IMR-90 (cell line): Measurements from ENCODE around the gene PRRG2. TPM values are rescaled to one million over a fixed set of nuclear protein-coding genes. Genes with fewer than 3 reads are reported as not detected.

ENCODE experiments used
- ATAC-seq: fragments of 200-7000 bp; cut with Tn5 transposase; 2 replicates; pipeline ENCODE4 v1.9.1; 2020; ENCODE audit warnings: low read depth, mild to moderate bottlenecking, moderate library complexity
- BruUV-seq: library from RNA; stranded (reverse); fragments of 400-500 nt; replicated peaks from 2 replicates; lab custom pipeline; 2021; lab: Mats Ljungman, UMichigan
- CTCF ChIA-PET: fragments of 300-600 bp; formaldehyde crosslinking; extraction: SDS; loops from one replicate; lab custom pipeline; 2021; ENCODE audit warnings: antibody characterized with exemption; lab: Yijun Ruan, JAX
- POLR2A ChIA-PET: fragments of 300-600 bp; sonication (Branson Sonifier 250); formaldehyde crosslinking; loops from one replicate; lab custom pipeline; 2022; ENCODE audit warnings: antibody characterized with exemption; ENCODE audit not compliant: unreplicated experiment; lab: Charles Lee
- DNase-seq: peaks from one replicate; pipeline ENCODE4 v3.0.0; 2013
- H2AFZ ChIP-seq: replicated peaks from 2 replicates; pipeline ENCODE3; 2013; ENCODE audit warnings: low read length, mild to moderate bottlenecking; ENCODE audit not compliant: poor library complexity
- H2AK5ac ChIP-seq: 2 replicates; pipeline ENCODE4 v1.6.1; 2013; ENCODE audit warnings: low read depth, low read length, inconsistent platforms
- H2AK9ac ChIP-seq: replicated peaks from 2 replicates; pipeline ENCODE3; 2013; ENCODE audit warnings: mild to moderate bottlenecking, low read depth, low read length, moderate library complexity; ENCODE audit not compliant: poor library complexity
- H2BK120ac ChIP-seq: 2 replicates; pipeline ENCODE4 v1.6.1; 2013; ENCODE audit warnings: low read depth, low read length, inconsistent platforms
- H2BK15ac ChIP-seq: 3 replicates; pipeline ENCODE4 v1.6.1; 2013; ENCODE audit warnings: low read depth, low read length, inconsistent platforms
- H2BK20ac ChIP-seq: 2 replicates; pipeline ENCODE4 v1.6.1; 2013; ENCODE audit warnings: low read depth, mild to moderate bottlenecking, inconsistent platforms, low read length, moderate library complexity
- H2BK5ac ChIP-seq: 2 replicates; pipeline ENCODE4 v1.6.1; 2013; ENCODE audit warnings: mild to moderate bottlenecking, low read depth, low read length, inconsistent platforms; ENCODE audit not compliant: poor library complexity, severe bottlenecking
- H3K14ac ChIP-seq: replicated peaks from 2 replicates; pipeline ENCODE4 v1.6.1; 2013; ENCODE audit warnings: low read depth, low read length, inconsistent platforms
- H3K18ac ChIP-seq: 2 replicates; pipeline ENCODE4 v1.6.1; 2013; ENCODE audit warnings: low read depth, low read length, control low read depth
- H3K23ac ChIP-seq: 2 replicates; pipeline ENCODE4 v1.6.1; 2013; ENCODE audit warnings: low read depth, low read length, inconsistent platforms
- H3K27ac ChIP-seq: 2 replicates; pipeline ENCODE4 v1.5.1; 2013; ENCODE audit warnings: mild to moderate bottlenecking, control low read depth, low read length; ENCODE audit not compliant: insufficient read depth
- H3K27me3 ChIP-seq: 2 replicates; pipeline ENCODE4 v1.6.1; 2013; ENCODE audit warnings: low read length; ENCODE audit not compliant: control insufficient read depth, insufficient read depth
- H3K36me3 ChIP-seq: 2 replicates; pipeline ENCODE4 v1.6.1; 2013; ENCODE audit warnings: low read length, mixed read lengths; ENCODE audit not compliant: control insufficient read depth, insufficient read depth
- H3K4ac ChIP-seq: 2 replicates; pipeline ENCODE4 v1.6.1; 2013; ENCODE audit warnings: low read depth, low read length, inconsistent platforms
- H3K4me1 ChIP-seq: 2 replicates; pipeline ENCODE4 v1.6.1; 2013; ENCODE audit warnings: low read length, mixed read lengths; ENCODE audit not compliant: control insufficient read depth, insufficient read depth
- H3K4me2 ChIP-seq: 2 replicates; pipeline ENCODE4 v1.6.1; 2013; ENCODE audit warnings: low read depth, mild to moderate bottlenecking, control low read depth, low read length, moderate library complexity
- H3K4me3 ChIP-seq: 2 replicates; pipeline ENCODE4 v1.5.1; 2013; ENCODE audit warnings: low read depth, mild to moderate bottlenecking, control low read depth, low read length, moderate library complexity; ENCODE audit not compliant: insufficient read depth
- H3K56ac ChIP-seq: 2 replicates; pipeline ENCODE4 v1.6.1; 2013; ENCODE audit warnings: low read length, inconsistent platforms; ENCODE audit not compliant: insufficient read depth; ENCODE audit errors: extremely low read depth
- H3K79me1 ChIP-seq, 2 experiments: 2 replicates each; pipeline ENCODE4 v1.6.1; 2013; ENCODE audit warnings: low read length in 2 of 2, inconsistent platforms in 1 of 2, low read depth in 1 of 2
- H3K9ac ChIP-seq: 2 replicates; pipeline ENCODE4 v1.6.1; 2013; ENCODE audit warnings: low read depth, low read length, control low read depth
- H3K9me1 ChIP-seq: 2 replicates; pipeline ENCODE4 v1.6.1; 2013; ENCODE audit warnings: low read length, inconsistent platforms; ENCODE audit not compliant: insufficient read depth
- H3K9me3 ChIP-seq: 2 replicates; pipeline ENCODE4 v1.6.1; 2013; ENCODE audit warnings: low read length; ENCODE audit not compliant: control insufficient read depth, insufficient read depth
- H4K20me1 ChIP-seq: 2 replicates; pipeline ENCODE4 v1.6.1; 2013; ENCODE audit warnings: low read length, inconsistent platforms; ENCODE audit not compliant: insufficient read depth
- H4K5ac ChIP-seq: 2 replicates; pipeline ENCODE4 v1.6.1; 2013; ENCODE audit warnings: mild to moderate bottlenecking, low read depth, low read length, control low read depth
- H4K8ac ChIP-seq, 2 experiments: 2 replicates each; pipeline ENCODE4 v1.6.1; 2013; ENCODE audit warnings: low read depth in 2 of 2, low read length in 2 of 2, control low read depth in 1 of 2, inconsistent platforms in 1 of 2
- H4K91ac ChIP-seq: 2 replicates; pipeline ENCODE4 v1.6.1; 2013; ENCODE audit warnings: low read depth, low read length, inconsistent platforms; ENCODE audit not compliant: insufficient read depth
- BHLHE40 ChIP-seq: fragments of 150-350 bp; IDR thresholded peaks from 2 replicates; pipeline ENCODE4 v1.6.1; 2016; ENCODE audit warnings: mild to moderate bottlenecking, low read depth, low read length
- CEBPB ChIP-seq: IDR thresholded peaks from 2 replicates; pipeline ENCODE4 v1.6.1; 2012; ENCODE audit warnings: low read depth, low read length, improper control_type of control experiment
- CHD1 ChIP-seq: IDR thresholded peaks from 2 replicates; pipeline ENCODE4 v1.6.1; 2012; ENCODE audit warnings: low read depth, low read length, improper control_type of control experiment
- CTCF ChIP-seq: conservative IDR thresholded peaks from 2 replicates; pipeline ENCODE4 v1.5.1; 2012; ENCODE audit warnings: mild to moderate bottlenecking, low read depth, low read length, improper control_type of control experiment
- MAZ ChIP-seq: IDR thresholded peaks from 2 replicates; pipeline ENCODE4 v1.6.1; 2012; ENCODE audit warnings: low read depth, mild to moderate bottlenecking, low read length, improper control_type of control experiment, moderate library complexity, borderline replicate concordance
- RCOR1 ChIP-seq: IDR thresholded peaks from 2 replicates; pipeline ENCODE4 v1.6.1; 2012; ENCODE audit warnings: mild to moderate bottlenecking, low read length, improper control_type of control experiment; ENCODE audit not compliant: insufficient replicate concordance
- SMC3 ChIP-seq: fragments of 150-350 bp; IDR thresholded peaks from 2 replicates; pipeline ENCODE4 v1.6.1; 2016; ENCODE audit warnings: low read depth, mild to moderate bottlenecking, antibody characterized with exemption, low read length, moderate library complexity
- USF2 ChIP-seq: fragments of 150-350 bp; IDR thresholded peaks from 2 replicates; pipeline ENCODE4 v1.6.1; 2017; ENCODE audit warnings: mild to moderate bottlenecking, antibody characterized with exemption, low read length, low read depth
- WGBS, 2 experiments: methylation state at CpG; one replicate each; pipeline versions ENCODE4 v1.1.5 to v1.1.7; 2013; ENCODE audit warnings: missing lambda C conversion rate in 2 of 2; ENCODE audit not compliant: insufficient read length in 1 of 2; ENCODE audit errors: extremely low coverage in 2 of 2; 5-methylcytosine and 5-hydroxymethylcytosine counted together
- dilution Hi-C: fragments of 300-500 bp; cut with HindIII; formaldehyde crosslinking; loops from one replicate; pipeline ENCODE4 v1.14.3; 2018; ENCODE audit warnings: low sequenced_read_pairs; ENCODE audit not compliant: unreplicated experiment
- in situ Hi-C: fragments of 300-500 bp; cut with MboI; formaldehyde crosslinking; loops from 3 replicates; pipeline ENCODE4 v1.14.3; 2019; ENCODE audit warnings: low sequenced_read_pairs, inconsistent platforms, mixed read lengths
- intact Hi-C: fragments of 100-400 bp; cut with micrococcal nuclease; formaldehyde crosslinking; loops from 2 replicates; pipeline ENCODE4 v1.10.0; 2022
- polyA plus RNA-seq, 3 experiments: library from polyadenylated mRNA; depleted of rRNA; stranded (reverse); fragments of >200 nt; gene quantifications; 2 replicates each; pipeline ENCODE4 v1.2.3, GENCODE V29; 2012; ENCODE audit warnings: low replicate concordance in 1 of 3
- total RNA-seq: library from RNA; depleted of rRNA; stranded (reverse); fragments of >200 nt; gene quantifications from 2 replicates; pipeline ENCODE4 v1.2.3, GENCODE V29; 2012

Gene PRRG2
- total and polyA plus RNA-seq, 2 of the 4 experiments (the other 2 are of a cell fraction), result 0.14 to 0.54 TPM

- ChIA-PET CTCF (interaction anchor here (0.6 kb wide), 1 partner anchor 30 kb away, joined by 4 read pairs; no protein-coding TSS in a partner anchor), POLR2A (no interaction called here)
- BruUV-seq, result no TSS peak
- peak overlapping the region; percentile 99 for H2AK9ac ChIP-seq
- H4K8ac ChIP-seq, result peak overlapping the region; percentile 11 to 93
- no peaks in the 10 kb centered on the region for H3K9me3 ChIP-seq
- WGBS, 2 experiments, result 0% methylated on average over 3 of the region's 19 CpGs; no CpG with 5 or more reads in 1 of the 2 experiments
- dilution Hi-C loops (no loop called here), intact Hi-C loops (no loop called here), in situ Hi-C loops (no loop called here)
- peak; percentile 62 for DNase-seq
- H4K5ac ChIP-seq, result peak overlapping the region; percentile 93
- H3K27me3 ChIP-seq, result no peaks in the 10 kb centered on the region
- peak overlapping the region; percentile 96 for H4K91ac ChIP-seq
- peak overlapping the region; percentile 98 for H2AK5ac ChIP-seq
- peak overlapping the region; percentile 58 for H2AFZ ChIP-seq
- TF ChIP-seq USF2, result no peak
- no peak for TF ChIP-seq BHLHE40
- TF ChIP-seq CHD1, result no peak
- peak; percentile 71; the same call in 1 of the 2 replicates for TF ChIP-seq MAZ
- no peak for TF ChIP-seq CEBPB
- no peak for TF ChIP-seq CTCF
- TF ChIP-seq RCOR1, result no peak
- TF ChIP-seq SMC3, result no peak
- H3K4me1 ChIP-seq, result peaks cover 5% of the 10 kb centered on the region
- no peaks in the 10 kb centered on the region; the same call in 1 of the 2 replicates for H4K20me1 ChIP-seq
- H3K18ac ChIP-seq, result peak overlapping the region; percentile 66
- H2BK15ac ChIP-seq, result peak overlapping the region; percentile 84; the same call in 2 of the 3 replicates
- peak overlapping the region; percentile 74; the same call in 1 of the 2 replicates for H3K56ac ChIP-seq
- H3K4ac ChIP-seq, result peak overlapping the region; percentile 96
- H3K23ac ChIP-seq, result peak overlapping the region; percentile 97
- peak overlapping the region; percentile 80 for H2BK120ac ChIP-seq
- peak overlapping the region; percentile 95 for H3K14ac ChIP-seq
- peak overlapping the region; percentile 40 for H3K4me3 ChIP-seq
- H2BK20ac ChIP-seq, result 0 out of 2 replicates have a peak overlapping the region, but pooled peaks have one; percentile 37
- H3K36me3 ChIP-seq, result peaks cover 14% of the 10 kb centered on the region
- peak overlapping the region; percentile 91 for H3K4me2 ChIP-seq
- peak overlapping the region; percentile 84 for H3K27ac ChIP-seq
- H2BK5ac ChIP-seq, result peak overlapping the region; percentile 83
- ATAC-seq, result peak; percentile 18
- peaks cover 15 to 56% of the 10 kb centered on the region in 2 experiments; a peak in 3 of 4 replicates for H3K79me1 ChIP-seq
- H3K9me1 ChIP-seq, result peaks cover 3% of the 10 kb centered on the region; the same call in 1 of the 2 replicates
- H3K9ac ChIP-seq, result peak overlapping the region; percentile 67
Measured at GRCh38 chr19:49637821-49638738, 57.0 kb downstream of the PRRG2 start.
